Measurements from ENCODE around the gene MXD1.
A peak's percentile ranks its signal among the peaks of the same experiment; 100 is the strongest.
"Not testable (repeated sequence)": the region's sequence is repeated elsewhere in the genome, so short reads cannot be mapped to it uniquely, and the experiment has no call there.

The MXD1 gene, protein sequence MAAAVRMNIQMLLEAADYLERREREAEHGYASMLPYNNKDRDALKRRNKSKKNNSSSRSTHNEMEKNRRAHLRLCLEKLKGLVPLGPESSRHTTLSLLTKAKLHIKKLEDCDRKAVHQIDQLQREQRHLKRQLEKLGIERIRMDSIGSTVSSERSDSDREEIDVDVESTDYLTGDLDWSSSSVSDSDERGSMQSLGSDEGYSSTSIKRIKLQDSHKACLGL

DNA sequence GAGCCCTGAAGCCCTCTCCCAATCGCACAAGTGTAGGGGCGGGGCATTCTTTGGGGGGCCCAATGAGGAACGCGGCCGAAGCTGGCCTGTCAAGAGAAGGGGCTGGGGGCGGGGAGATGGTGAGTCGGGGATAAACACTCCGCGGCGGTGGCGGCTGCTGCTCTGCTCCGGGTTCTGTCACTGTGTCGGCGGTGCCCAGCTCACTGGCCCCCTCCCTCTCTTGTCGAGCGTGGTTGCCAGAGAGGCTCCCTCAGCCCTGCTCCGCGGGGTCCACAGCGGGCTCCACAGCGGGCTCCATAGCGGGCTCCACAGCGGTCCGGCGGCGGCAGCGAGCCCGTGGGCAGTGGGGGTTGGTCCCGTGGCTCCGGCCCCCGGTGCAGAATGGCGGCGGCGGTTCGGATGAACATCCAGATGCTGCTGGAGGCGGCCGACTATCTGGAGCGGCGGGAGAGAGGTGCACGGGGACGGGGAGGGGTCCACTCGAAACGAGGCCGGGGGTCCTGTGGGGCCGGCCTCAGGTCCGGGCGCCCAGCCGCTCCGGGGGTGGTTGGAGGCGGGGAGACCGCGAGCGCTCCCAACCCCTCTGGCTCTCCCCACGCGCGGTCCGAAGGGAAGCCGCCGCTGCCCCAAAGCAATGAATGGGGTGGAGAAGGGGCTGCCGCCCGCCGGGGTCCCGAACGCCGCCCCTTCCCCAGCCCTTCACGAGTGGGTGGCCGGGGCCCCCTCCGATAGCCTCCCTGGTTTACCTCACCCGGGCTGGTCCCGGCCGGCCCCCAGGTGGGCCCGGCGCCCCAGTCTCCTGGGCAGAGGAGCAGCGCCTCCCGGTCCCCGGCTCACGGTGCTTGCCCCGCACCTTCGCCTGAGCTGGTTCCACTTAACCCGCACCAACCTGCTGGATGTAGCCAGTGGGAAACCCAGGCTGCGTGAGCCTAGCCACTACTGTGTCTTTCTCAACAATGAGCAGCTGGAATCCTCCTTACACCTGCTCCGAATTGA is at the start of gene MXD1:
MXD1 (plus strand) TSS at position 160 of the 996 bp plus-strand sequence; CDS start at position 382, 222 bp downstream.
- no peak for TF ChIP-seq CTCF (conservative IDR thresholded peaks at IDR 0.05; ENCODE audit: low read depth, low read length)
- no peak for DNase-seq (ENCODE audit: low read depth)
- H3K4me3 ChIP-seq (ENCODE audit: low read length): peak within 1 kb of the TSS; percentile 72

- no peak for DNase-seq (ENCODE audit: low read depth)
- no peak overlapping the region for H3K4me3 ChIP-seq (ENCODE audit: low read length)
- no peak for TF ChIP-seq CTCF (conservative IDR thresholded peaks at IDR 0.05; ENCODE audit: low read depth, low read length)
Observed at GRCh38 chr2:69888451-69888850, 26.5 kb upstream of the MXD1 start.

DNA sequence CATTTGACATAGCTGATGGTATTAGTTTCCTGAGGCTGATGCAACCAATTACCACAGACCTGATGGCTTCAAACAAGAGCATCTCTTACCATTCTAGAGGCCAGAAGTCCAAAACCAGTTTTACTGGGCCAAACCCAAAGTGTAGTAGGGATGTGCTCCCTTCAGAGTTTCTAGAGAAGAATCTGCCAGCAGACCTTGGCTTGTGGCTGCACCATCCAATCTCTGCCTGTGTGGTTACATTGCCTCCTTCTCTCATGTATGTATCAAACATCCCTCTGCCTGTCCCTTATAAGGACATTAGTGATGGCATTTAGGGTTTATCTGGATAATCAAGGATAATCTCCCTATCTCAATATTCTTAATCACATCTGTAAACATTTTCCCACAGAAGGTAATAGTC is 25.6 kb upstream of the MXD1 start:
- no peak for TF ChIP-seq CTCF (conservative IDR thresholded peaks at IDR 0.05; ENCODE audit: low read depth, low read length)
- no peak overlapping the region for H3K4me3 ChIP-seq (ENCODE audit: low read length)
- no peak for DNase-seq (ENCODE audit: low read depth)

- no peak overlapping the region for H3K4me3 ChIP-seq (ENCODE audit: low read length)
- no peak for TF ChIP-seq CTCF (conservative IDR thresholded peaks at IDR 0.05; ENCODE audit: low read depth, low read length)
- DNase-seq (ENCODE audit: low read depth): no peak
Observed at GRCh38 chr2:69890881-69891280, 24.0 kb upstream of the MXD1 start.

DNA sequence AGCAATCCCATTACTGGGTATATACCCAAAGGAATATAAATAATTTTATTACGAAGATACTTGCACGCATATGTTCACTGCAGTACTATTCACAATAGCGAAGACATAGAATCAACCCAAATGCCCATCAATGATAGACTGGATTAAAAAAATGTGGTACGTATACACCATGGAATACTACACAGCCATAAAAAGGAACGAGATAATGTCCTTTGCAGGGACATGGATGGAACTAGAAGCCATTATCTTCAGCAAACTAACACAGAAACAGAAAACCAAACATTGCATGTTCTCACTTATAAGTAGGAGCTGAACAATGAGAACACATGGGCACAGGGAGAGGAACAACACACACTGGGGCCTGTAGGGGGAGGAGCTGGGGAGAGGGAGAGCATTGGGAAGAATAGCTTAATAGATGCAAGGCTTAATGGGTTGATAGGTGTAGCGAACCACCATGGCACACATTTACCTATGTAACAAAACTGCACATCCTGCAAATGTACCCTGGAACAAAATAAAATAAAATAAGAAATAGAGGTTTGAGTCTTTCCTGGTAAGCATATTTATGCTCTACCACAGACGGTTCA is 22.0 kb upstream of the MXD1 start:
- H3K4me3 ChIP-seq (ENCODE audit: low read length); DNase-seq (ENCODE audit: low read depth): not testable (repeated sequence)

- H3K4me3 ChIP-seq (ENCODE audit: low read length): peak within 1 kb of the TSS; percentile 94
- no peak for DNase-seq (ENCODE audit: low read depth)
- no peak for TF ChIP-seq CTCF (conservative IDR thresholded peaks at IDR 0.05; ENCODE audit: low read depth, low read length)
Observed at GRCh38 chr2:69893684-69894551, 21.0 kb upstream of the MXD1 start, which contains the start of gene SNRNP27. Gene SNRNP27 (plus strand): TSS chr2:69893956. CDS start chr2:69893985, 29 bp downstream.

DNA sequence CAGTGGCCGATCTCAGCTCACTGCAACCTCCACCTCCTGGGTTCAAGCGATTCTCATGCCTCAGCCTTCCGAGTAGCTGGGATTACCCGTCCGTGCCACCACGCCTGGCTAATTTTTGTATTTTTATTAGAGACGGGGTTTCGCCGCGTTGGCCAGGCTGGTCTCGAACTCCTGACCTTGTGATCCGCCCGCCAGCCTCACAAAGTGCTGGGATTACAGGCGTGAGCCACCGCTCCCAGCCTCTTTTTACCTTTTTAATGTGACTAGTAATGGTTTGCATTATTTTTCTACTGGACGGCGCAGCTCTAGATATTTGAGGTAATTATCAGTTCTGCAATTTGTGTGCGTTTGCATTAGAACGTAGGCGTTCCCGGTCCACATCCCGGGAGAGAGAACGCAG is 20.2 kb upstream of the MXD1 start:
- DNase-seq (ENCODE audit: low read depth): not testable (repeated sequence)
- peak overlapping the region; percentile 94 for H3K4me3 ChIP-seq (ENCODE audit: low read length)
